HepG2 (cell line): ENCODE results near the gene SEC31A. TPM values are rescaled to one million over a fixed set of nuclear protein-coding genes. Genes with fewer than 3 reads are reported as not detected.

Experiments used
- ARID5B ChIP-seq: IDR thresholded peaks from 2 replicates; pipeline ENCODE4 v1.4.0; 2020; ENCODE audit warnings: mild to moderate bottlenecking, missing genetic modification reagents
- CHCHD3 ChIP-seq: sonication (generic); formaldehyde crosslinking; IDR thresholded peaks from 2 replicates; pipeline ENCODE4 v1.8.0; 2022; ENCODE audit warnings: mild to moderate bottlenecking, missing genetic modification reagents, moderate library complexity
- CHD4 ChIP-seq: fragments of 200-600 bp; sonication (generic); IDR thresholded peaks from 2 replicates; pipeline ENCODE4 v1.7.0; 2017; ENCODE audit warnings: mild to moderate bottlenecking, low read length, borderline replicate concordance
- ELK4 ChIP-seq: sonication (generic); formaldehyde crosslinking; IDR thresholded peaks from 2 replicates; pipeline ENCODE4 v1.9.0; 2021; ENCODE audit warnings: missing genetic modification reagents, borderline replicate concordance
- FOXP4 ChIP-seq: sonication (generic); formaldehyde crosslinking; IDR thresholded peaks from 2 replicates; pipeline ENCODE4 v1.4.0; 2020; ENCODE audit warnings: missing genetic modification reagents
- HCFC1 ChIP-seq: fragments of 150-350 bp; IDR thresholded peaks from 2 replicates; pipeline ENCODE4 v1.6.1; 2014; ENCODE audit warnings: low read depth, low read length
- HMG20A ChIP-seq: IDR thresholded peaks from 2 replicates; pipeline ENCODE4 v1.6.1; 2016; ENCODE audit warnings: borderline replicate concordance
- PAXIP1 ChIP-seq: sonication (generic); formaldehyde crosslinking; conservative IDR thresholded peaks from 2 replicates; pipeline ENCODE4 v1.4.0; 2020; ENCODE audit warnings: mild to moderate bottlenecking, missing genetic modification reagents, moderate library complexity
- PPARG ChIP-seq: conservative IDR thresholded peaks from 2 replicates; pipeline ENCODE4 v1.6.1; 2016; ENCODE audit warnings: missing biosample characterization, missing genetic modification reagents
- PRDM10 ChIP-seq: sonication (generic); formaldehyde crosslinking; IDR thresholded peaks from 2 replicates; pipeline ENCODE4 v1.4.0; 2020; ENCODE audit warnings: low read depth, missing genetic modification reagents
- RARA ChIP-seq: IDR thresholded peaks from 2 replicates; pipeline ENCODE4 v1.6.1; 2016; ENCODE audit warnings: missing genetic modification reagents, missing compliant biosample characterization
- TARDBP ChIP-seq: sonication (generic); formaldehyde crosslinking; IDR thresholded peaks from 2 replicates; pipeline ENCODE4 v1.8.0; 2022; ENCODE audit warnings: mild to moderate bottlenecking, missing genetic modification reagents
- ZFP41 ChIP-seq: sonication (generic); formaldehyde crosslinking; IDR thresholded peaks from 2 replicates; pipeline ENCODE4 v1.4.0; 2020; ENCODE audit warnings: mild to moderate bottlenecking, missing genetic modification reagents, borderline replicate concordance
- ZNF7 ChIP-seq: IDR thresholded peaks from 2 replicates; pipeline ENCODE4 v1.6.1; 2016; ENCODE audit warnings: missing biosample characterization, missing genetic modification reagents
- polyA plus RNA-seq, 8 experiments: library from polyadenylated mRNA; depleted of rRNA in 3 of 8; stranded (reverse) in 7 of 8; unstranded in 1 of 8; fragments of >200 nt; fragmentation: Illumina TruSeq in 4 of 8; extraction: Trizol in 4 of 8; gene quantifications; 2 replicates each; pipeline versions ENCODE4 v1.2.1 to v1.2.3, GENCODE V29; 2011 to 2016; ENCODE audit warnings: low read depth in 4 of 8, missing spikeins in 1 of 8, mixed read lengths in 1 of 8; ENCODE audit not compliant: insufficient read depth in 1 of 8
- total RNA-seq, 5 experiments: library from RNA; depleted of rRNA; stranded (reverse); fragments of >200 nt; fragmentation: Illumina TruSeq; extraction: Trizol; gene quantifications; 2 replicates each; pipeline ENCODE4 v1.2.3, GENCODE V29; 2016; ENCODE audit warnings: low read depth in 1 of 5

Gene SEC31A
- total and polyA plus RNA-seq, 2 of the 13 experiments (the other 11 are each of a cell fraction or from before 2014, with no cell fraction given): 231 to 435 TPM

GRCh38 chr4:82893942-82894341, 3.0 kb upstream of the SEC31A start (continued):
- peak; percentile 56 for TF ChIP-seq PAXIP1
- 0 out of 2 replicates have a peak, but pooled peaks have one; percentile 25 for TF ChIP-seq PRDM10 (CRISPR knock-in tag)
- peak; percentile 73 for TF ChIP-seq ARID5B (CRISPR knock-in tag)
- TF ChIP-seq RARA (CRISPR knock-in tag): 0 out of 2 replicates have a peak, but pooled peaks have one; percentile 12
- TF ChIP-seq HCFC1: no peak
- no peak for TF ChIP-seq CHCHD3 (CRISPR knock-in tag)
- no peak for TF ChIP-seq ZFP41 (CRISPR knock-in tag)
- TF ChIP-seq ZNF7 (CRISPR knock-in tag): no peak
- no peak for TF ChIP-seq TARDBP (CRISPR knock-in tag)
- no peak for TF ChIP-seq PPARG (CRISPR knock-in tag)
- TF ChIP-seq FOXP4 (CRISPR knock-in tag): 0 out of 2 replicates have a peak, but pooled peaks have one; percentile 41
- TF ChIP-seq CHD4: no peak
- TF ChIP-seq HMG20A: peak; percentile 14; the same call in 1 of the 2 replicates
- TF ChIP-seq ELK4 (CRISPR knock-in tag): no peak
